SK-N-SH (cell line): ENCODE data around the gene CCDC15. TPM values are rescaled to one million over a fixed set of nuclear protein-coding genes. Genes with fewer than 3 reads are reported as not detected.

Experiments used
- CTCF ChIA-PET: fragments of 300-600, 350-600 bp; formaldehyde crosslinking; extraction: SDS; loops from one replicate; lab custom pipeline; 2021; lab: Yijun Ruan, JAX
- POLR2A ChIA-PET: fragments of 350-600 bp; sonication (Branson Sonifier 250); formaldehyde crosslinking; extraction: SDS; loops from one replicate; lab custom pipeline; 2020; ENCODE audit warnings: antibody characterized with exemption, inconsistent platforms; lab: Yijun Ruan, JAX
- DNase-seq: peaks from one replicate; pipeline ENCODE4 v3.0.0; 2012
- H2AFZ ChIP-seq: fragments of 200-600 bp; sonication (generic); 2 replicates; pipeline ENCODE4 v1.8.1; 2016; ENCODE audit warnings: antibody characterized with exemption, mild to moderate bottlenecking, low read depth
- H3F3A ChIP-seq: fragments of 200-600 bp; sonication (generic); replicated peaks from 2 replicates; pipeline ENCODE3; 2016; ENCODE audit warnings: antibody characterized with exemption, mild to moderate bottlenecking; ENCODE audit not compliant: insufficient read depth
- H3K27ac ChIP-seq, 2 experiments: fragments of 200-500 bp in 1 of 2; fragments of 200-600 bp in 1 of 2; sonication (Bioruptor generic) in 1 of 2; sonication (generic), shearing (Covaris generic) in 1 of 2; 2 replicates each; pipeline versions ENCODE4 v1.5.1 to v1.6.1; 2014 to 2016; ENCODE audit warnings: low read depth in 2 of 2, inconsistent platforms in 1 of 2, low read length in 1 of 2, mild to moderate bottlenecking in 1 of 2, mixed read lengths in 1 of 2
- H3K27me3 ChIP-seq: fragments of 200-600 bp; sonication (generic), shearing (Covaris generic); 2 replicates; pipeline ENCODE4 v1.6.1; 2016; ENCODE audit warnings: mixed run types; ENCODE audit not compliant: insufficient read depth
- H3K36me3 ChIP-seq, 2 experiments: fragments of 200-500 bp in 1 of 2; fragments of 200-600 bp in 1 of 2; sonication (Bioruptor generic) in 1 of 2; sonication (generic) in 1 of 2; replicated peaks in 1 of 2; 2 replicates each; pipeline versions ENCODE3 to v1.5.1; 2014 to 2016; ENCODE audit warnings: low read length in 1 of 2, mild to moderate bottlenecking in 1 of 2; ENCODE audit not compliant: insufficient read depth in 2 of 2, control insufficient read depth in 1 of 2
- H3K4me1 ChIP-seq, 2 experiments: fragments of 200-500 bp in 1 of 2; fragments of 200-600 bp in 1 of 2; sonication (Bioruptor generic) in 1 of 2; sonication (generic), shearing (Covaris generic) in 1 of 2; 2 replicates each; pipeline versions ENCODE4 v1.5.1 to v1.6.1; 2014 to 2016; ENCODE audit warnings: low read depth in 1 of 2, low read length in 1 of 2, mixed run types in 1 of 2; ENCODE audit not compliant: insufficient read depth in 2 of 2, control insufficient read depth in 1 of 2
- H3K4me2 ChIP-seq: fragments of 200-600 bp; sonication (generic), shearing (Covaris generic); 2 replicates; pipeline ENCODE4 v1.6.1; 2017; ENCODE audit warnings: mixed run types
- H3K4me3 ChIP-seq, 2 experiments: fragments of 200-500 bp in 1 of 2; fragments of 200-600 bp in 1 of 2; sonication (Bioruptor generic) in 1 of 2; sonication (generic), shearing (Covaris generic) in 1 of 2; 2 replicates each; pipeline versions ENCODE4 v1.5.1 to v1.8.1; 2014 to 2016; ENCODE audit warnings: low read depth in 2 of 2, inconsistent platforms in 1 of 2, low read length in 1 of 2, mild to moderate bottlenecking in 1 of 2, mixed read lengths in 1 of 2, moderate library complexity in 1 of 2
- H3K79me2 ChIP-seq: fragments of 200-600 bp; sonication (generic); 2 replicates; pipeline ENCODE4 v1.8.1; 2017; ENCODE audit warnings: mild to moderate bottlenecking; ENCODE audit not compliant: insufficient read depth
- H3K9ac ChIP-seq: fragments of 200-600 bp; sonication (generic); 2 replicates; pipeline ENCODE4 v1.6.1; 2017; ENCODE audit warnings: mixed run types
- H3K9me2 ChIP-seq: fragments of 200-600 bp; sonication (generic); 2 replicates; pipeline ENCODE4 v1.6.1; 2017; ENCODE audit warnings: mixed run types
- H3K9me3 ChIP-seq: fragments of 200-600 bp; sonication (generic); 2 replicates; pipeline ENCODE4 v1.6.1; 2017; ENCODE audit warnings: mixed run types, mild to moderate bottlenecking, moderate library complexity
- H4K20me1 ChIP-seq: fragments of 200-600 bp; sonication (generic); 2 replicates; pipeline ENCODE4 v1.6.1; 2017; ENCODE audit warnings: mild to moderate bottlenecking, mixed run types; ENCODE audit not compliant: insufficient read depth
- CHD2 ChIP-seq: fragments of 150-350 bp; IDR thresholded peaks from 2 replicates; pipeline ENCODE4 v1.6.1; 2018; ENCODE audit warnings: low read length; ENCODE audit not compliant: partially characterized antibody
- ELF1 ChIP-seq: IDR thresholded peaks from 2 replicates; pipeline ENCODE4 v1.4.0; 2012
- EP300 ChIP-seq, 2 experiments: IDR thresholded peaks; 2 replicates each; pipeline versions ENCODE4 v1.4.0 to v1.6.1; 2012; ENCODE audit warnings: borderline replicate concordance in 1 of 2, low read depth in 1 of 2, low read length in 1 of 2
- FOSL2 ChIP-seq: IDR thresholded peaks from 2 replicates; pipeline ENCODE4 v1.4.0; 2012; ENCODE audit warnings: low read depth, mild to moderate bottlenecking, moderate library complexity, borderline replicate concordance
- FOXM1 ChIP-seq: IDR thresholded peaks from 2 replicates; pipeline ENCODE4 v1.4.0; 2012; ENCODE audit warnings: low read depth, mild to moderate bottlenecking
- MEF2A ChIP-seq: IDR thresholded peaks from 2 replicates; pipeline ENCODE4 v1.4.0; 2012; ENCODE audit warnings: low read depth, borderline replicate concordance
- NFIC ChIP-seq: IDR thresholded peaks from 2 replicates; pipeline ENCODE4 v1.4.0; 2012; ENCODE audit warnings: borderline replicate concordance
- NRF1 ChIP-seq: IDR thresholded peaks from 2 replicates; pipeline ENCODE4 v1.6.1; 2012; ENCODE audit warnings: low read depth, mild to moderate bottlenecking, low read length
- RCOR1 ChIP-seq: fragments of 150-350 bp; IDR thresholded peaks from 2 replicates; pipeline ENCODE4 v1.6.1; 2017; ENCODE audit warnings: antibody characterized with exemption, low read length
- RXRA ChIP-seq: IDR thresholded peaks from 2 replicates; pipeline ENCODE4 v1.4.0; 2012; ENCODE audit warnings: low read depth, mild to moderate bottlenecking, borderline replicate concordance
- SMC3 ChIP-seq: IDR thresholded peaks from 2 replicates; pipeline ENCODE4 v1.6.1; 2012; ENCODE audit warnings: low read depth, low read length, improper control_type of control experiment
- TAF1 ChIP-seq: IDR thresholded peaks from 2 replicates; pipeline ENCODE4 v1.6.1; 2012; ENCODE audit warnings: low read depth, mild to moderate bottlenecking, low read length, moderate library complexity, borderline replicate concordance
- TCF12 ChIP-seq: IDR thresholded peaks from 2 replicates; pipeline ENCODE4 v1.4.0; 2012
- YY1 ChIP-seq: IDR thresholded peaks from 2 replicates; pipeline ENCODE4 v1.4.0; 2012; ENCODE audit warnings: low read depth, mild to moderate bottlenecking
- WGBS: methylation state at CpG from one replicate; pipeline ENCODE4 v1.1.6; 2017; ENCODE audit warnings: low lambda C conversion rate; 5-methylcytosine and 5-hydroxymethylcytosine counted together
- polyA plus RNA-seq, 3 experiments: library from polyadenylated mRNA; depleted of rRNA; stranded (reverse); fragments of >200 nt; gene quantifications; 2 replicates each; pipeline ENCODE4 v1.2.3, GENCODE V29; 2012
- TF ChIP-seq, protein P1 (sequence below): IDR thresholded peaks from 2 replicates; pipeline ENCODE4 v1.6.1; 2012; ENCODE audit warnings: mild to moderate bottlenecking, low read depth, low read length, moderate library complexity
- TF ChIP-seq, protein P2 (sequence below): fragments of 150-350 bp; IDR thresholded peaks from 2 replicates; pipeline ENCODE4 v1.6.1; 2017; ENCODE audit warnings: antibody characterized with exemption, low read length, low read depth, borderline replicate concordance
- TF ChIP-seq, protein P3 (sequence below): fragments of 150-350 bp; IDR thresholded peaks from 2 replicates; pipeline ENCODE4 v1.6.1; 2016; ENCODE audit warnings: mild to moderate bottlenecking, low read depth, low read length

Gene CCDC15
- polyA plus RNA-seq, 1 of the 3 experiments (the other 2 are of a cell fraction): 0.69 TPM

DNA sequence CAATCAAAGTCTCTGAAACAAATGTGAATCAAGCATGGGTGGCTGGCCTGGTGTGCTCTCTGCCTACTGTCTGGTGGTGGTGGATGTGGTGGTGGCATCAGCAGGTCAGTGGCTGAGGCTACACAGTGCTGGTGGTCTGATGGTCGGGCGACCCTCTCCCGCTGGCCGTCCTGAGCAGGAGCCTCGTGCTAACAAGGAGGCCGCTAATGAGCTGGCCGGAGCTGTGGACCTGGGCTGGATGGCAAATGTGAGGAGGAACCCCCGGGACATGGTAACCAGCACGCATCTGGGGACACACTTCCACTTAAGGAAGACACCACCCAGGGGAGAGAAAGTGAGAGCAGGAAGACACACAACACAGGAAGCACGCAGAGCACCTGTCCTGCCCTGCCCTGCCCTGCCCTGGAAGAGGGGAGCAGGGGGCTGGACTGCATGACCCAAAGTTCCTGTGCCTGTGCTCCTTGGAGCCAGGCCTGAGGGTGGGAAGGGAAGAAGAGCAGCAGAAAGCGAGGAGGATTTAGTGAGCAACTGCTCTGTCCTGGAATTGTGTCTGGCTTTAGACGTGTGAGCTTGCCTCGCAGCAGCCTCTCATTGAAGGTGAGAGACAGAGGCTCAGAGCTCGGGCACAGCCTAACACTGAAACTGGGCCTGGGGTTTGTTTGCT is 132.8 kb downstream of the CCDC15 start:
- TF ChIP-seq TAF1: no peak
- no peak for TF ChIP-seq ELF1
- TF ChIP-seq EP300 (IDR thresholded peaks at IDR 0.05; ENCODE audit: borderline replicate concordance in 1 of 2, low read depth in 1 of 2, low read length in 1 of 2): no peak
- no peak for TF ChIP-seq YY1
- TF ChIP-seq NRF1: no peak
- TF ChIP-seq SMC3: no peak
- TF ChIP-seq CHD2: no peak
- TF ChIP-seq, protein P1, sequence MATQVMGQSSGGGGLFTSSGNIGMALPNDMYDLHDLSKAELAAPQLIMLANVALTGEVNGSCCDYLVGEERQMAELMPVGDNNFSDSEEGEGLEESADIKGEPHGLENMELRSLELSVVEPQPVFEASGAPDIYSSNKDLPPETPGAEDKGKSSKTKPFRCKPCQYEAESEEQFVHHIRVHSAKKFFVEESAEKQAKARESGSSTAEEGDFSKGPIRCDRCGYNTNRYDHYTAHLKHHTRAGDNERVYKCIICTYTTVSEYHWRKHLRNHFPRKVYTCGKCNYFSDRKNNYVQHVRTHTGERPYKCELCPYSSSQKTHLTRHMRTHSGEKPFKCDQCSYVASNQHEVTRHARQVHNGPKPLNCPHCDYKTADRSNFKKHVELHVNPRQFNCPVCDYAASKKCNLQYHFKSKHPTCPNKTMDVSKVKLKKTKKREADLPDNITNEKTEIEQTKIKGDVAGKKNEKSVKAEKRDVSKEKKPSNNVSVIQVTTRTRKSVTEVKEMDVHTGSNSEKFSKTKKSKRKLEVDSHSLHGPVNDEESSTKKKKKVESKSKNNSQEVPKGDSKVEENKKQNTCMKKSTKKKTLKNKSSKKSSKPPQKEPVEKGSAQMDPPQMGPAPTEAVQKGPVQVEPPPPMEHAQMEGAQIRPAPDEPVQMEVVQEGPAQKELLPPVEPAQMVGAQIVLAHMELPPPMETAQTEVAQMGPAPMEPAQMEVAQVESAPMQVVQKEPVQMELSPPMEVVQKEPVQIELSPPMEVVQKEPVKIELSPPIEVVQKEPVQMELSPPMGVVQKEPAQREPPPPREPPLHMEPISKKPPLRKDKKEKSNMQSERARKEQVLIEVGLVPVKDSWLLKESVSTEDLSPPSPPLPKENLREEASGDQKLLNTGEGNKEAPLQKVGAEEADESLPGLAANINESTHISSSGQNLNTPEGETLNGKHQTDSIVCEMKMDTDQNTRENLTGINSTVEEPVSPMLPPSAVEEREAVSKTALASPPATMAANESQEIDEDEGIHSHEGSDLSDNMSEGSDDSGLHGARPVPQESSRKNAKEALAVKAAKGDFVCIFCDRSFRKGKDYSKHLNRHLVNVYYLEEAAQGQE: no peak
- no peak for TF ChIP-seq RXRA
- TF ChIP-seq, protein P2, sequence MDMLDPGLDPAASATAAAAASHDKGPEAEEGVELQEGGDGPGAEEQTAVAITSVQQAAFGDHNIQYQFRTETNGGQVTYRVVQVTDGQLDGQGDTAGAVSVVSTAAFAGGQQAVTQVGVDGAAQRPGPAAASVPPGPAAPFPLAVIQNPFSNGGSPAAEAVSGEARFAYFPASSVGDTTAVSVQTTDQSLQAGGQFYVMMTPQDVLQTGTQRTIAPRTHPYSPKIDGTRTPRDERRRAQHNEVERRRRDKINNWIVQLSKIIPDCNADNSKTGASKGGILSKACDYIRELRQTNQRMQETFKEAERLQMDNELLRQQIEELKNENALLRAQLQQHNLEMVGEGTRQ: no peak
- TF ChIP-seq MEF2A: no peak
- TF ChIP-seq FOSL2: no peak
- TF ChIP-seq TCF12: no peak
- TF ChIP-seq, protein P3, sequence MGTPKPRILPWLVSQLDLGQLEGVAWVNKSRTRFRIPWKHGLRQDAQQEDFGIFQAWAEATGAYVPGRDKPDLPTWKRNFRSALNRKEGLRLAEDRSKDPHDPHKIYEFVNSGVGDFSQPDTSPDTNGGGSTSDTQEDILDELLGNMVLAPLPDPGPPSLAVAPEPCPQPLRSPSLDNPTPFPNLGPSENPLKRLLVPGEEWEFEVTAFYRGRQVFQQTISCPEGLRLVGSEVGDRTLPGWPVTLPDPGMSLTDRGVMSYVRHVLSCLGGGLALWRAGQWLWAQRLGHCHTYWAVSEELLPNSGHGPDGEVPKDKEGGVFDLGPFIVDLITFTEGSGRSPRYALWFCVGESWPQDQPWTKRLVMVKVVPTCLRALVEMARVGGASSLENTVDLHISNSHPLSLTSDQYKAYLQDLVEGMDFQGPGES: no peak
- TF ChIP-seq FOXM1: no peak
- no peak for TF ChIP-seq RCOR1
- TF ChIP-seq NFIC: no peak
- 87% methylated on average over 11 of the region's 14 CpGs for WGBS
- Histone ChIP-seq H3K4me1 (peaks cover 2 to 4% of the 10 kb centered on the region in 2 experiments; a peak in 2 of 4 replicates), H2AFZ (no peak overlapping the region), H3K27me3 (no peaks in the 10 kb centered on the region), H3K4me3 (no peak overlapping the region), H3K9me2 (no peaks in the 10 kb centered on the region), H3K9ac (no peak overlapping the region), H3K4me2 (no peak overlapping the region), H3K27ac (no peak overlapping the region), H3K79me2 (no peaks in the 10 kb centered on the region), H3K9me3 (no peaks in the 10 kb centered on the region), H4K20me1 (no peaks in the 10 kb centered on the region), H3F3A (peaks cover 2% of the 10 kb centered on the region), H3K36me3 (no peaks in the 10 kb centered on the region)
- ChIA-PET CTCF (interaction anchor here (1.0 to 6.0 kb wide), 4 partner anchors 259 to 342 kb away, joined by 3 to 90 read pairs (median 3); no protein-coding TSS in a partner anchor), POLR2A (no interaction called here)
- no peak for DNase-seq
